DMS153 treated with DMSO at 0.1 percent for 48 hours (cell line): ENCODE results near the gene DDX24.
"Not testable (repeated sequence)": the region's sequence is repeated elsewhere in the genome, so short reads cannot be mapped to it uniquely, and the experiment has no call there.

Experiments used
- DNase-seq: peaks from one replicate; lab custom pipeline; 2025; ENCODE audit not compliant: unreplicated experiment; lab: John Stamatoyannopoulos, UW

DDX24 gene

GRCh38 chr14:94087891-94088290 is 6.9 kb upstream of the DDX24 start:
- DNase-seq, result no peak

- DNase-seq, result no peak
Observed at GRCh38 chr14:94081386-94081820, 401 bp upstream of the DDX24 start.

- DNase-seq, result no peak
Observed at GRCh38 chr14:94079891-94080620, 946 bp downstream of the DDX24 start.

GRCh38 chr14:94077823-94078222 is 3.2 kb downstream of the DDX24 start:
- no peak for DNase-seq

- no peak for DNase-seq
Observed at GRCh38 chr14:94077111-94077821, 3.7 kb downstream of the DDX24 start.

- no peak for DNase-seq
Observed at GRCh38 chr14:94075008-94075407, 6.0 kb downstream of the DDX24 start.

- no peak for DNase-seq
Observed at GRCh38 chr14:94074534-94074933, 6.5 kb downstream of the DDX24 start.

- not testable (repeated sequence) for DNase-seq
Observed at GRCh38 chr14:94072076-94072475, 8.9 kb downstream of the DDX24 start.

GRCh38 chr14:94066089-94066676 is 14.8 kb downstream of the DDX24 start:
- DNase-seq, result peak; percentile 36

GRCh38 chr14:94062344-94062940 is 18.6 kb downstream of the DDX24 start:
- no peak for DNase-seq

GRCh38 chr14:94059998-94060397 is 21.0 kb downstream of the DDX24 start:
- no peak for DNase-seq

GRCh38 chr14:94058674-94059138 is 22.3 kb downstream of the DDX24 start:
- no peak for DNase-seq

GRCh38 chr14:94058128-94058673 is 22.8 kb downstream of the DDX24 start:
- no peak for DNase-seq

- DNase-seq, result no peak
Observed at GRCh38 chr14:94056579-94057308, 24.3 kb downstream of the DDX24 start.

- DNase-seq, result no peak
Observed at GRCh38 chr14:94054936-94055335, 26.1 kb downstream of the DDX24 start.

- no peak for DNase-seq
Observed at GRCh38 chr14:94054401-94054800, 26.6 kb downstream of the DDX24 start.

- no peak for DNase-seq
Observed at GRCh38 chr14:94052662-94053061, 28.3 kb downstream of the DDX24 start.

GRCh38 chr14:94052199-94052598 is 28.8 kb downstream of the DDX24 start:
- DNase-seq, result peak; percentile 24

GRCh38 chr14:94051779-94052178 is 29.2 kb downstream of the DDX24 start:
- no peak for DNase-seq

GRCh38 chr14:94051115-94051514 is 29.9 kb downstream of the DDX24 start:
- peak; percentile 1 for DNase-seq
